Measurements from ENCODE around the gene USP49. TPM values are rescaled to one million over a fixed set of nuclear protein-coding genes. Genes with fewer than 3 reads are reported as not detected.

The USP49 gene
- total RNA-seq, 1 experiment from 2014 or later = 6.9 TPM

- ChIA-PET CTCF (interaction anchor here (1.0 kb wide), 1 partner anchor 70 kb away, joined by 4 read pairs; no protein-coding TSS in a partner anchor), POLR2A (no interaction called here), RAD21 (ENCODE audit: low non-redundant PET in 1 of 2, low total read pairs in 2 of 2, uncharacterized antibody in 2 of 2, unreplicated experiment in 2 of 2) (no interaction called here)
- BruUV-seq (replicated peaks) = no TSS peak
- no peak overlapping the region for H2AFZ ChIP-seq (ENCODE audit: low read depth, low read length, poor library complexity, severe bottlenecking)
- no peak for ATAC-seq
- H3K79me2 ChIP-seq (ENCODE audit: insufficient read depth, low read length) = no peaks in the 10 kb centered on the region
- peaks cover 0 to 5% of the 10 kb centered on the region in 2 experiments; a peak in 2 of 4 replicates for H3K36me3 ChIP-seq (ENCODE audit: control insufficient read depth in 1 of 2, insufficient read depth in 2 of 2, low read length in 2 of 2)
- H3K4me3 ChIP-seq (replicated peaks in 1 of 2; ENCODE audit: low read depth in 1 of 2, low read length in 2 of 2) = no peak overlapping the region
- intact Hi-C loops (cut with micrococcal nuclease) = loop anchor here (10.0 kb wide), 1 partner anchor 170 kb away; no protein-coding TSS in a partner anchor
- TF ChIP-seq POLR2AphosphoS5 (IDR thresholded peaks at IDR 0.05; ENCODE audit: low read depth, low read length) (no peak), MAX (IDR thresholded peaks at IDR 0.05) (no peak), CEBPB (IDR thresholded peaks at IDR 0.05; ENCODE audit: low read depth) (no peak), YY1 (IDR thresholded peaks at IDR 0.05; ENCODE audit: extremely low read depth, insufficient replicate concordance, low read depth, low read length) (no peak), FOSL1 (IDR thresholded peaks at IDR 0.05; ENCODE audit: low read depth) (no peak), CTCF (IDR thresholded peaks at IDR 0.05 in 2 of 3, conservative IDR thresholded peaks at IDR 0.05 in 1 of 3; ENCODE audit: borderline replicate concordance in 1 of 3, insufficient read depth in 1 of 3, low read depth in 2 of 3, low read length in 2 of 3) (no peak), EZH2phosphoT487 (IDR thresholded peaks at IDR 0.05; ENCODE audit: borderline replicate concordance) (no peak), ZBTB33 (IDR thresholded peaks at IDR 0.05; ENCODE audit: extremely low read depth, insufficient replicate concordance, low read length) (no peak), SP1 (IDR thresholded peaks at IDR 0.05; ENCODE audit: low read depth) (no peak), SRF (IDR thresholded peaks at IDR 0.05; ENCODE audit: low read depth) (no peak), CBX3 (IDR thresholded peaks at IDR 0.05; ENCODE audit: low read depth) (no peak), POLR2A (IDR thresholded peaks at IDR 0.05; ENCODE audit: borderline replicate concordance, extremely low read depth, insufficient read depth, insufficient read length) (no peak), SIN3A (IDR thresholded peaks at IDR 0.05; ENCODE audit: low read depth) (no peak), ELF1 (IDR thresholded peaks at IDR 0.05; ENCODE audit: borderline replicate concordance, low read depth) (no peak), ZNF274 (IDR thresholded peaks at IDR 0.05; ENCODE audit: low read depth, low read length) (no peak), TCF7L2 (IDR thresholded peaks at IDR 0.05; ENCODE audit: borderline replicate concordance, extremely low read depth, insufficient read depth, insufficient read length) (no peak)
- H3K27me3 ChIP-seq (ENCODE audit: insufficient read depth, low read length) = no peaks in the 10 kb centered on the region
- no peak for DNase-seq (ENCODE audit: low read depth, low spot score)
- H4K20me1 ChIP-seq (ENCODE audit: insufficient read depth) = no peaks in the 10 kb centered on the region
- H3K27ac ChIP-seq (ENCODE audit: low read depth, low read length) = no peak overlapping the region
- no peak overlapping the region for H3K9ac ChIP-seq (ENCODE audit: low read length)
- no peak overlapping the region for H3K4me2 ChIP-seq (ENCODE audit: low read length)
- no peaks in the 10 kb centered on the region for H3K9me3 ChIP-seq (ENCODE audit: control insufficient read depth in 1 of 2, insufficient read depth in 1 of 2, low read depth in 1 of 2, low read length in 2 of 2)
- H3K9me2 ChIP-seq (ENCODE audit: insufficient read depth) = no peaks in the 10 kb centered on the region
- peaks cover 4 to 10% of the 10 kb centered on the region in 2 experiments; a peak in 1 of 4 replicates for H3K4me1 ChIP-seq (ENCODE audit: control insufficient read depth in 1 of 2, insufficient read depth in 2 of 2, low read length in 2 of 2)
These were observed 120.3 kb downstream of the USP49 start for GRCh38 chr6:41774841-41775240.

Data from HCT116 (cell line).